GOT3 (cell line): ENCODE measurements around the gene SKA2.
"Not testable (repeated sequence)": the region's sequence is repeated elsewhere in the genome, so short reads cannot be mapped to it uniquely, and the experiment has no call there.

ENCODE experiments used
- DNase-seq: peaks from one replicate; lab custom pipeline; 2025; ENCODE audit warnings: mixed read lengths; lab: John Stamatoyannopoulos, UW

SKA2 gene

GRCh38 chr17:59151591-59151990 is 3.4 kb downstream of the SKA2 start:
- DNase-seq, result no peak

GRCh38 chr17:59151006-59151405 is 4.0 kb downstream of the SKA2 start:
- DNase-seq, result no peak

- DNase-seq, result no peak
These were observed 5.0 kb downstream of the SKA2 start for GRCh38 chr17:59149841-59150511.

- no peak for DNase-seq
These were observed 5.9 kb downstream of the SKA2 start for GRCh38 chr17:59149051-59149450.

GRCh38 chr17:59145571-59146096 is 9.4 kb downstream of the SKA2 start:
- DNase-seq, result no peak

- no peak for DNase-seq
These were observed 13.1 kb downstream of the SKA2 start for GRCh38 chr17:59141860-59142259.

GRCh38 chr17:59139939-59140338 is 15.0 kb downstream of the SKA2 start:
- DNase-seq, result no peak

- DNase-seq, result not testable (repeated sequence)
These were observed 16.6 kb downstream of the SKA2 start for GRCh38 chr17:59138339-59138738.

GRCh38 chr17:59131131-59131530 is 23.9 kb downstream of the SKA2 start:
- DNase-seq, result no peak

GRCh38 chr17:59129814-59130213 is 25.2 kb downstream of the SKA2 start:
- no peak for DNase-seq

GRCh38 chr17:59126809-59127417 is 28.1 kb downstream of the SKA2 start:
- no peak for DNase-seq

- DNase-seq, result no peak
These were observed 30.3 kb downstream of the SKA2 start for GRCh38 chr17:59124665-59125064.

- no peak for DNase-seq
These were observed 33.0 kb downstream of the SKA2 start for GRCh38 chr17:59121901-59122480.

GRCh38 chr17:59115474-59115873 is 39.5 kb downstream of the SKA2 start:
- DNase-seq, result no peak

- DNase-seq, result no peak
These were observed 43.4 kb downstream of the SKA2 start for GRCh38 chr17:59111539-59111938.

GRCh38 chr17:59110973-59111372 is 44.0 kb downstream of the SKA2 start:
- no peak for DNase-seq

GRCh38 chr17:59108400-59109102 is 46.4 kb downstream of the SKA2 start:
- no peak for DNase-seq

- no peak for DNase-seq
These were observed 47.7 kb downstream of the SKA2 start for GRCh38 chr17:59107306-59107670.

GRCh38 chr17:59106463-59107305 is 48.3 kb downstream of the SKA2 start, which contains the start of gene TRIM37:
TRIM37 (minus strand) TSS chr17:59106880; CDS start chr17:59106461, 419 bp downstream.
- DNase-seq, result peak; percentile 96

- DNase-seq, result peak; percentile 11
These were observed 49.0 kb downstream of the SKA2 start for GRCh38 chr17:59105852-59106462.

- DNase-seq, result no peak
These were observed 53.8 kb downstream of the SKA2 start for GRCh38 chr17:59101178-59101577.
